DND-41 (cell line): ENCODE measurements around the gene FHOD1.

ENCODE experiments used
- EZH2 ChIP-seq: IDR thresholded peaks from 3 replicates; pipeline ENCODE4 v1.6.1; 2012; ENCODE audit warnings: borderline replicate concordance, low read depth, mild to moderate bottlenecking, moderate library complexity, low read length, inconsistent platforms; ENCODE audit not compliant: severe bottlenecking
- TF ChIP-seq, protein P1 (sequence below): IDR thresholded peaks from 2 replicates; pipeline ENCODE4 v1.5.1; 2012; ENCODE audit warnings: borderline replicate concordance, low read length, moderate library complexity, mild to moderate bottlenecking; ENCODE audit not compliant: poor library complexity, severe bottlenecking; ENCODE audit errors: extremely low read depth

- TF ChIP-seq, protein P1, sequence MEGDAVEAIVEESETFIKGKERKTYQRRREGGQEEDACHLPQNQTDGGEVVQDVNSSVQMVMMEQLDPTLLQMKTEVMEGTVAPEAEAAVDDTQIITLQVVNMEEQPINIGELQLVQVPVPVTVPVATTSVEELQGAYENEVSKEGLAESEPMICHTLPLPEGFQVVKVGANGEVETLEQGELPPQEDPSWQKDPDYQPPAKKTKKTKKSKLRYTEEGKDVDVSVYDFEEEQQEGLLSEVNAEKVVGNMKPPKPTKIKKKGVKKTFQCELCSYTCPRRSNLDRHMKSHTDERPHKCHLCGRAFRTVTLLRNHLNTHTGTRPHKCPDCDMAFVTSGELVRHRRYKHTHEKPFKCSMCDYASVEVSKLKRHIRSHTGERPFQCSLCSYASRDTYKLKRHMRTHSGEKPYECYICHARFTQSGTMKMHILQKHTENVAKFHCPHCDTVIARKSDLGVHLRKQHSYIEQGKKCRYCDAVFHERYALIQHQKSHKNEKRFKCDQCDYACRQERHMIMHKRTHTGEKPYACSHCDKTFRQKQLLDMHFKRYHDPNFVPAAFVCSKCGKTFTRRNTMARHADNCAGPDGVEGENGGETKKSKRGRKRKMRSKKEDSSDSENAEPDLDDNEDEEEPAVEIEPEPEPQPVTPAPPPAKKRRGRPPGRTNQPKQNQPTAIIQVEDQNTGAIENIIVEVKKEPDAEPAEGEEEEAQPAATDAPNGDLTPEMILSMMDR: no peak
- TF ChIP-seq EZH2: no peak
Measured at GRCh38 chr16:67201411-67202345, 45.6 kb downstream of the FHOD1 start.
